HG02970 (cell line): ENCODE results near the gene SP8.

Experiments used
- ATAC-seq: cut with Tn5 transposase; IDR thresholded peaks from one replicate; pipeline ENCODE4 v1.9.1; 2021; ENCODE audit warnings: mild to moderate bottlenecking, moderate library complexity, moderate number of reproducible peaks; ENCODE audit not compliant: unreplicated experiment, low FRiP score

Gene SP8

GRCh38 chr7:20795361-20795760, 8.7 kb upstream of the SP8 start:
- ATAC-seq, result no peak

- no peak for ATAC-seq
These were observed 8.0 kb upstream of the SP8 start for GRCh38 chr7:20794676-20795075.

GRCh38 chr7:20793694-20794394, 7.2 kb upstream of the SP8 start:
- ATAC-seq, result no peak

GRCh38 chr7:20793248-20793647, 6.6 kb upstream of the SP8 start:
- ATAC-seq, result no peak

- ATAC-seq, result no peak
These were observed 5.1 kb upstream of the SP8 start for GRCh38 chr7:20791538-20792434.

GRCh38 chr7:20790375-20790774, 3.7 kb upstream of the SP8 start:
- no peak for ATAC-seq

- ATAC-seq, result no peak
These were observed 1.8 kb upstream of the SP8 start for GRCh38 chr7:20788420-20788990.

- ATAC-seq, result no peak
These were observed 1.2 kb upstream of the SP8 start for GRCh38 chr7:20787660-20788419.

- no peak for ATAC-seq
These were observed 286 bp downstream of the SP8 start for GRCh38 chr7:20786421-20786778.

- ATAC-seq, result no peak
These were observed 655 bp downstream of the SP8 start for GRCh38 chr7:20786049-20786412.

- no peak for ATAC-seq
These were observed 1.3 kb downstream of the SP8 start for GRCh38 chr7:20785157-20786048.

GRCh38 chr7:20784388-20785156, 2.1 kb downstream of the SP8 start:
- no peak for ATAC-seq

- peak; percentile 73 for ATAC-seq
These were observed 2.8 kb downstream of the SP8 start for GRCh38 chr7:20783700-20784387.

- ATAC-seq, result no peak
These were observed 3.5 kb downstream of the SP8 start for GRCh38 chr7:20783125-20783699.

GRCh38 chr7:20779041-20779440, 7.6 kb downstream of the SP8 start:
- ATAC-seq, result no peak

- peak; percentile 80 for ATAC-seq
These were observed 8.5 kb downstream of the SP8 start for GRCh38 chr7:20778063-20778721.

- ATAC-seq, result peak; percentile 39
These were observed 9.2 kb downstream of the SP8 start for GRCh38 chr7:20777377-20778062.
